22Rv1 (cell line): ENCODE measurements around the gene DSCAML1.

Experiments
- H3K27ac ChIP-seq: fragments of 450-650 bp; 2 replicates; pipeline ENCODE4 v1.5.1; 2017
- ZFX ChIP-seq: fragments of 450-650 bp; IDR thresholded peaks from 2 replicates; pipeline ENCODE4 v1.6.1; 2017; ENCODE audit warnings: antibody characterized with exemption, borderline replicate concordance
- TF ChIP-seq, protein P1 (sequence below): fragments of 450-650 bp; IDR thresholded peaks from 2 replicates; pipeline ENCODE4 v1.5.1; 2017; ENCODE audit warnings: mild to moderate bottlenecking

Gene DSCAML1

DNA sequence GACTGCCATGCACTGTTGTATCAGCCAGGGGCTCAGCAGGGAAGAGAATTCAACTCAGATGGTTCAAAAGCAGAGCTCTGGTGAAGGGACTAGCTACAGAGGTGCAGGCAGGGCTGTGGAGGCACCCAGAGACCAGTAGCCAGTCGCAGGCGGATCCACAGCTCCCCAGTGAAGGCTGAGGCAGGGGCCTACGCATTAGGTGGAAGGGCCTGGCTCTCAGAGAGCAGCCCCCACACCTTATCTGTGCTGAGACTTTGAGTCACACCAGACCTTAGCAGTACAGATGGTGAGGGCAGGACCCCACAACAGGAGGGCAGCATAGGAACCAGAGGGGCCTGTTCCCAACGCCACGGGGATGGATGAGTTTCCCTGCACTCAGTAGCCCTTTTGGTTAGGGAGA lies 189.6 kb downstream of the DSCAML1 start:
- no peak overlapping the region for H3K27ac ChIP-seq
- TF ChIP-seq, protein P1, sequence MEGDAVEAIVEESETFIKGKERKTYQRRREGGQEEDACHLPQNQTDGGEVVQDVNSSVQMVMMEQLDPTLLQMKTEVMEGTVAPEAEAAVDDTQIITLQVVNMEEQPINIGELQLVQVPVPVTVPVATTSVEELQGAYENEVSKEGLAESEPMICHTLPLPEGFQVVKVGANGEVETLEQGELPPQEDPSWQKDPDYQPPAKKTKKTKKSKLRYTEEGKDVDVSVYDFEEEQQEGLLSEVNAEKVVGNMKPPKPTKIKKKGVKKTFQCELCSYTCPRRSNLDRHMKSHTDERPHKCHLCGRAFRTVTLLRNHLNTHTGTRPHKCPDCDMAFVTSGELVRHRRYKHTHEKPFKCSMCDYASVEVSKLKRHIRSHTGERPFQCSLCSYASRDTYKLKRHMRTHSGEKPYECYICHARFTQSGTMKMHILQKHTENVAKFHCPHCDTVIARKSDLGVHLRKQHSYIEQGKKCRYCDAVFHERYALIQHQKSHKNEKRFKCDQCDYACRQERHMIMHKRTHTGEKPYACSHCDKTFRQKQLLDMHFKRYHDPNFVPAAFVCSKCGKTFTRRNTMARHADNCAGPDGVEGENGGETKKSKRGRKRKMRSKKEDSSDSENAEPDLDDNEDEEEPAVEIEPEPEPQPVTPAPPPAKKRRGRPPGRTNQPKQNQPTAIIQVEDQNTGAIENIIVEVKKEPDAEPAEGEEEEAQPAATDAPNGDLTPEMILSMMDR: no peak
- TF ChIP-seq ZFX: no peak

DNA sequence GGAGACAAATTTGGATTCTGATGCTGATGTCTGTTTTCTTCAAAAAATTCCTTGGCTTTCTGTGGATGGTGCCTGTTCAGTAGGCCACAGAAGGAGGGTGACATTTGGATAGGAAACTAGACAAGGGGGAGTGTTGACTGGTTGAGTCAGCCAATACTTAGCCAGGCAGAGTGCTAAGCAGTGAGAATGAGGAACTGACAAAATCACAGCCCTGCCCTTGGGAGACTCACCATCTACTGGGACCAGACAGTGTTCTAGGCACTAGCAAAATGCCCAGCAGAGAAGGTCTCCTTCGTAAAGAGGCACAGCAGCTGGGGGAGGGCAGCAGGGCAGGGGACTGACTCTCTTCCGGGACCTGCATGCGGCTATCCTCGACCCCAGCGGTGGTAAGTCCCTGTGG lies 190.2 kb downstream of the DSCAML1 start:
- TF ChIP-seq, protein P1: no peak
- TF ChIP-seq ZFX: no peak
- no peak overlapping the region for H3K27ac ChIP-seq

DNA sequence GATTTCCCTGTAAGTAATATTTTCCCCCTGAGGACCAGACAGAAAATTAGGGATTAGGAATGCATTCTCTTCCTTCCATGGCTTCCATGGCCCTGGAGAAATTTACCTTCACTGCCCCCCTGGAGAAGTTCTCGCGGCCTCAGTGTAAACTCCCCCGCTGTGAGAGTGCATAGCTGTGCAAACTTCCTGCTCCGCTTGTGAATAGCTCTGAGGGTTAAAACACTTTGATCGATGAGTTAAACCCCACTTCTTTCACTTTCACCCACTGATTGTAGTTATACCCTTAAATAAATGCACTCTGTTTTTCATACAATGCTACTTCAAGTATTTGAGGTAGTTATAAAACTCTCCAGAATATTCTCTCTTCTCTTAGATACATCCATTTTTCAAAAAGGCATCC lies 190.8 kb downstream of the DSCAML1 start:
- TF ChIP-seq, protein P1: no peak
- no peak for TF ChIP-seq ZFX

DNA sequence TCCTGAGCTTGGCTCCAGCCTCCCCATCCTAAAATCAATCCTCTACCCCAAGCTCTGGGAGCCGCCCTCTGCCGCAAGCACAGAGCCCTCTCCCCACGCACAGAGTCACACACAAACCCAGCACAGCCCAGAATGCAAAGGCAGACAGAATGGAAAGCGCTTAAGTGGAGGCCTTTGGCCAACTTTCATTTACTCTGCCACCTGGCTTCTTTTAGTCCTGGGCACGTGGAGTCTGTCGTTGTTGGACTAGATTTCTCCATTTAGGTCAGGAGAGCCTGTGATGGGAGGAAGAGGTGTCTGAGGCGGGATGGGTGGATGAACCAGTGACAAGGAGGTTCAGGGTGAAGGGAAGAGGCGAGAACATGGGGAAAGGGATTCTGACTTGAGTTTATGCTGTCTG lies 191.7 kb downstream of the DSCAML1 start:
- no peak overlapping the region for H3K27ac ChIP-seq

More for the DNA sequence above, 190.8 kb downstream of the DSCAML1 start:
- no peak overlapping the region for H3K27ac ChIP-seq

DNA sequence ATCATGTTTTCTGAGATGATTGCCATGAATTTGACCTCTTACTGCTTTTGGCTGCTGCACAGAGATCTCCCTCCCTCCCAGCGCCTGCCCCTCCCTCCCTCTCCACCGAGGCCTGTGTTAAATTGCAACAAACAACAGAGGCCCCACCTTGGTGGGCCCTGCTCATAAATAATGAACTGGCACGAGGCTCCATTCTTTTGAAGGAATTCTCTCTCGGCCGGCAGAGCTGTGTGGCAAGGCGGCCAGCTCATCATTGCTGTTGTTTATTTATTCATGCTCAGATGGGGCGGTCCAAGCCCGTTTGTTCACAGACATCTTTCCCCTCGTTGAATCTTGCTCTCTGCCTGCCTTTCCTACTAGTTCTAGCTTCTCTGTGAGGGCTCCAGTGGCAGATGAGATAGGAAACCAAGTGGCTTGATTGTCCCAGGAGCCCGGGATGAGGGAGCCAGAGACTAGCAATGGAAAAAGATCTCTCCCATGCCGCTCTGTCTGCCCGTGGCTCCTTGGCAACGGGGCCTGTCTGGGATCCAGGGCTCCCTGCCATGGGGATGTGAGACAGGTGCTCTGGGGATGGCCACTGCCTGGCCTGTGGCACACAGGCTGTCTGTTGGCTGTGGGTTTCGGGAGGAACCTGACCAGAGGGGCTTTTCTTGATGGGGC lies 192.6 kb downstream of the DSCAML1 start:
- no peak overlapping the region for H3K27ac ChIP-seq
- TF ChIP-seq, protein P1: no peak
- TF ChIP-seq ZFX: no peak

More for the DNA sequence above, 191.7 kb downstream of the DSCAML1 start:
- no peak for TF ChIP-seq ZFX
- TF ChIP-seq, protein P1: no peak

DNA sequence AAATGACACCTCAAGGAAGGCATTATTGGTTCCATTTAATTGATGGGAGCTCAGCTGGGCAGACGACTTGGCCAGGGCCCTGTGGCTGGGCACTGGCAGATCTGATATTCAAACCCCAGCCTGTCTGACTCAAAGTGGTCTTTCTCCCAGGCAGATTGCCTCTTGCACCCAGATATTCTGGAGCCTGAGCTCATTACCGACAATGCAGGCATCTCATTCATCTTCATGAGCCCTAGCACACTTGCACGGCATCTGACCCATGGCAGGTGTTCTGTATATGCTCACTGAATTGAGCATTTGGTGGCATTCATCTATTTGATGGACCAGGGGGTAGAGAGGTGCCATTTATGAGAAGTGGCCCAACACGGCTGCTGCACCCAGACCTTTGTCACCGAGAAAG lies 193.1 kb downstream of the DSCAML1 start:
- TF ChIP-seq, protein P1: no peak
- no peak for TF ChIP-seq ZFX
- no peak overlapping the region for H3K27ac ChIP-seq

DNA sequence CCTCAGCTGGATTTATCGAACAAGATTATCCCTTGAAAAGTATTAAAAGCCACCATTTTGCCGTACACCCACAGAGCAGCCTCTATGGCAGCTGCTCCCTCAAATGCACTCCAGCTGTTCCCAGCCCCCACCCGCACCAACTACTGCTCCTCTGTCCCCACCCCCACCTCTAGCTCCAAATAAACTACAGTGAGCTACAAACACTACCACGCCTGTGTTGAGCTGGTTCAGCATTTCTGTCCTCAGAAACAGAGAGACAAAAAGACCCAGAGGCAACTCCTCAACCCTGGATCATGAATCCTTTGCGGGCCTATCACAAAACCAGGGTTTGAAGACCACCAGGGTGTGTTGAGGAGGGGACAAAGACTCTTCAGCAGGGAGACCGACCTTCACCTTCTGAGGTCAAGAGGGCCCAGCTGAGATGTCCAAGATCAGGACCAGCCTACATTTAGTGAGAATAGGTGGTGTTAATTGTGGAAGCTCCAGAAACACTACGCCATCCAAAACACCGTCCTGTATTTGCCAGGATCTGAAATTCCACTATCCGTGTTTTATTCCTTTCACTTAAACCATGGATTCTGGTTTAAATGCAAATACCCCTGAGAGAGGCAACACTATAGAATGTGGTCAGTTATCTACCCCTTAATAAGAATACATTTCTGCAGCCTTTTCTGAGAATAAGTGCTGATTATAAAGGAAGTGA lies 195.9 kb downstream of the DSCAML1 start:
- TF ChIP-seq, protein P1: no peak
- TF ChIP-seq ZFX: no peak
- no peak overlapping the region for H3K27ac ChIP-seq
